Kidney glomerular epithelial cell (primary cell): ENCODE measurements around the gene PRRG1.
"Not testable (repeated sequence)": the region's sequence is repeated elsewhere in the genome, so short reads cannot be mapped to it uniquely, and the experiment has no call there.

Source experiments
- DNase-seq: peaks from one replicate; lab custom pipeline; 2025; lab: John Stamatoyannopoulos, UW

The PRRG1 gene

DNA sequence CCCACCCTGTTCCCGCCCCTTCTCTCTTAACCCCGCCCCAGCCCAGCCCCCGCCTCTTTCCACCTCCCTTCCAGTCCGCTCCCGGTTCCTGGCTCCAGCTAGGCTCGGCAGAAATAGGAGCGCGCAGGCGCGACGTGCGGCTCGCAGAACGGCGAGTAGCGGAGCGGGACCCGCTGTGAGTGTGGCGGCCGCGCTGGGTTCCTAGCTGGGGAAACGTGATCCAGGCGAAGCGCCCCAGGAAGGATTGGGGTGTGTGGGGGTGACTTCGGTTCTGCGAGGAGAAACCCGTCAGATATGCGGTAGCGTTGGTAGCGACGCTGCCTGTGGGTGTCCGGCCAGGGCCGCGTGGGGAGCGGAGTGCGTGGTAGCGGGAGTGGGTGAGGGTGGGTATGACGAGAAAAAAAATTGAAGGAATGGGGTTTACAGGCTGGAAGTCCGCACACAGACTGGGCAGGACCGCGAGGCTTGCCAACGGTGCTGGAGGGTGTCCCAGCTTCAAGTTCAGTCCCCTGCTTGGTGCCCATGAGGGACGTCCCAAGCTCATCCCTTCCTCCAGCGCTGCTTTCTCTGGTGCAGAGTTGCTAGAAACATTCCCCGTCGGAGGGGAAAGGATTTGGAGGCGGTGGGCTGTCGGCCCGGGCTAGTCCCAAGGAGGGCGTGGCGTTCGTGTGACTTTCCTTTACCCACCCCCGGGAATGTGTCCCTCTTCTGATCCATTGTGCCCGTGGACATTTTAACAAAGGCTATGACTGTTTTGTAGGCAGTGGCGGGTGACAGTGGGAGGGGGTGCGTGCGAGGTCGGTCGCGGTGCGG is at the start of gene PRRG1:
Gene PRRG1, plus strand, starts transcription at position 144 of the 813 bp plus-strand sequence. CDS start 56,886 bp downstream, outside the sequence.
- peak; percentile 47 for DNase-seq

DNA sequence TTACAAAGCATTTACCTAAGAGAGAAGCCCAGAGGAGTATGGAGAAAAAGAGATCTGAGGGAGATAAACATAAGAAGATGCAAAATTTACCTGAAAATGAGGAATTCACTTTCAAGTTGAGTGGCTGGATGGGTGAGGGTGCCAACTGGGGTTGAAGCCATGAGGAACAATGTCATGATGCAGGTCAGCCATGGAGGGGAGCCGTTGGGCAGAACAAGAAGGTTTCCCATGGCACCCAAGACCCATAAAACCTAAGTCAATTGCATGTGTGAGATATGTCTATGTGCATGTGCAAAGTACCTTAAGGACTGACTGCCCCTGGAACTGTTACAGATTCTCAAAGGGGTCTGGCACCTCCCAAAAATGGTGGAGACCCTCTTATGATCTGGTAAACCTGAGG is 46.6 kb upstream of the PRRG1 start:
- DNase-seq, result no peak

DNA sequence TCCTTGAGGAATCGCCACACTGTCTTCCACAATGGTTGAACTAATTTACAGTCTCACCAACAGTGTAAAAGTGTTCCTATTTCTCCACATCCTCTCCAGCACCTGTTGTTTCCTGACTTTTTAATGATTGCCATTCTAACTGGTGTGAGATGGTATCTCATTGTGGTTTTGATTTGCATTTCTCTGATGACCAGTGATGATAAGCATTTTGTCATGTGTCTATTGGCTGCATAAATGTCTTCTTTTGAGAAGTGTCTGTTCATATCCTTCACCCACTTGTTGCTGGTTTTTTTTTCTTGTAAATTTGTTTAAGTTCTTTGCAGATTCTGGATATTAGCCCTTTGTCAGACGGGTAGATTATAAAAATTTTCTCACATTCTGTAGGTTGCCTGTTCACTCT is 43.9 kb upstream of the PRRG1 start:
- DNase-seq, result not testable (repeated sequence)

DNA sequence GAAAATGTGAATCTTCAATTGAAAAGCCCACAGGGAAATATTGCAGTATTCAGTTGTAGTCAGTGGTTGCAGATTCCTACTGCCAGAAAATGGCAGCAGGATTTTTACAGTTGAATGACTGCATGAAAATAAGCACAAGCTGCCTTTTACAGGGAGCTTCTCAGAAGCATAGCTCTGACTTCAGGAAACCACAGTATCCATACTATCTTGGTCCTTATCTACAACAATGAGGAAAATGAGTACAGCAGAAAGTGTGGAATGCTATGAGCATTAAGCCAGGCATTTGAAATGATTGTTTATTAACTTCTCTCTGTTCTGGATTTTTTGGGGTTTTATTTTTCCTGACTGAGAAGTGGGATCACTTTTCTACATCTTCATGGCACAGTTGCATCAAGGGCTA is 34.6 kb upstream of the PRRG1 start:
- peak; percentile 42 for DNase-seq

DNA sequence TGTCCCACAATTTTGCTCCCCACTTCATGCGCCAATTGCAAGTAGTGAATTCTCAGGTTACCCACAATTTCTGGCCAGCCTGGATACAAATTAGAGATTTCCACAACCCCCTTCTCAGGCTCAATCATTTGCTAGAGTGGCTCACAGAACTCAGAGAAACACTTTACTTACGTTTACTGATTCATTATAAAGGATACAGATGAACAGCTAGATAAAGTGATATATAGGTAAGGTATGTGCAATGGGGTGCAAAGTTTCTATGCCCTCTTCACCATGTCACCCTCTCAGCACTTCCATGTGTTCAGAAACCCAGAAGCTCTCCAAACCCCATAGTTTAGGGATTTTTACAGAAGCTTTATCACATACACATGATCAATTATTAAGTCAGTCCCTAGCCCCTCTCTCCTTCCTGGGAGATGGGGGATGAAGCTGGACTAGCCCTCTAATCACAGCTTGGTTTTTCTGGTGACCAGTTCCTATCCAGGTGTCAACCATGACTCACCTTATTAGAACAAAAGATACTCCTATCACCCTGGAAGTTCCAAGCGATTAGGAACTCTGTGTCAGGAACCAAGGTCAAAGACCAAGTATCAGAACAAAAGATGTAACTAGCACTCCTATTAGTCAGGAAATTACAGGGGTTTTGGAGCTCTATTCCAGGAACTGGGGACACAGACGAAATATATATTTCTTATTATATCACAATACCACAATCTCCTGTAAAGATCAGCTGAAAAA is 33.5 kb upstream of the PRRG1 start:
- DNase-seq, result no peak

DNA sequence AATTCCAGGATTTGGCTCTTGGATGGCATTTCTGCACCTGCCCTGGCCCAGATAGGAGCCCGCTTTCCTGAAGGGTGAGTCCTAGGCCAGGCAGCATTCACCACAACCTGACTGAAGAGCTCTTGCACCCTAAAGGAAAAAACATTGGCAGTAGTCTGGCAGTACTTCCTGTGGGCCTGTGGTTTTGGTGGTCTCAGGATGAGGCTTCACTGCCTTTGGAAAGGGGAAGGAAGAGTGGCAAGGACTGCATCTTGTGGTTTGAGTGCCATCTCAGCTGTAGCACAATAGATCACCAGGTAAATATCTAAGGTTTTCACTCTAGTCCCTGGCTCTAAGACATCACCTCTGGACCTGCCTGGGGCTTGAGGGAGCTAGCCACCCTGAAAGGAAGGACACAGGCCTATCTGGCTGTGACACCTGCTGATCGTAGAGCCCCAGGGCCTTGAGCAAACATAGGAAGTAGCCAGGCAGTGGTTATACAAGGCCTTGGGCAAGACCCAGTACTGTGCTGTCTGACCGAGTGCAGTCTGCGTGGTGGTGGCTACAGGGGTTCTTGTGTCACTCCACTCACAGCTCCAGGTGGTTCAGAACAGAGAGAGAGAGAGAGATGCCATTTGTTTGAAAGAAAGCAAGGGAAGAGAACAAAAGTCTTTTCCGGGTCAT is 28.5 kb upstream of the PRRG1 start:
- no peak for DNase-seq

DNA sequence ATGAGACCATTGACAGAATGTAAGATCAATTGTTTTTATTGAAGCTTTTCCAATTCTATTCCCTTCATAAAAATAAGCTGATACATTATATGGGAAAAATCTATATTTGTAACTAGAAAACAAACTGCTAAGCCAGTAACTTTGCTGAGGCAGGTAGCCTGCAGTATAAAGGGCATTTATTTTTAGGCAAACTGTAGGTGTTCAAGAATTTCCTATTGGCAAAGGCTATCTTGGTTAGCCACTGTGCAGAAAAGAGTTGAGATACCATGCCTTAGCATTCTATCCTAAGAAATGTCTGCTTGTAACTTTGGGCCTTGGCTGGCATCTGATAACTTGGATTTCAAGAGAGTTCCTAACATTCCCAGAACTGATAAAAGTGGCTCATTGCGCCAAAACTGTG is 18.5 kb upstream of the PRRG1 start:
- no peak for DNase-seq

DNA sequence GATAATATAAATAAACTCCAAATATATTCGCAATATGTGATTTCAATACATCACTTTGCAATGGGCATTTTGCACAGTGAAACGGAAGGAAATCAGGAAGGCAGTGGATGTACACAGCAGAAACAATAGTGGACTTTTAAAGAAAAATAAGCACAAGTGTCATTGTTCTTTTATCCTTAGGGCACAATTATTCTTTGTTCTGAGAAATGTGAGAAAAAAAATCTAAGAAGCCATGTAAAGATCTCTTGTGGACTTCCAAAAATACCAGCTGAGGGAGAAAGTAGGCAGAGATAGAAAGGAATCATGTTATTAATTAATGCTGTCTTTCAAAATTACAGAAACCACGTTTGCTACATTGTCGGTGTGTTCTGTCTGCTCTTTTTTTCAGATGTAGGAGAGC is 17.6 kb upstream of the PRRG1 start:
- no peak for DNase-seq

DNA sequence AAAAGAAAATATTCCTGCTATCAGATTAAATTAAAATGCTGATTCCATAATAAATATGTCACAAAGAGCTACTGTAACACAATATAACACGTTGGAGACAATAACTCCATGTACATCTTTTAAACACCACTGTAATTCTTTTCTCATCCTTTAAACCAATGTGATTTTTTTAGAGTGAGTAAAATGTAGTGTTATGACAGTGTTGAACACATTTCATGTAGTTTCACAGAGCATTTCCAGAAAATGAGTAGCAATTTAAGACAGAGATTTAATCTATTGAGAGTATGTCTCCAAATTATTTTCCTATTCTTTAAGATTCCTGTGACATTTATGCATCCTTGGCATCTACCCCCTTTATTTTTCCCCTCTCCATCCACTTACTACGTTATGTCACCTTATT is 17.1 kb upstream of the PRRG1 start:
- DNase-seq, result no peak

DNA sequence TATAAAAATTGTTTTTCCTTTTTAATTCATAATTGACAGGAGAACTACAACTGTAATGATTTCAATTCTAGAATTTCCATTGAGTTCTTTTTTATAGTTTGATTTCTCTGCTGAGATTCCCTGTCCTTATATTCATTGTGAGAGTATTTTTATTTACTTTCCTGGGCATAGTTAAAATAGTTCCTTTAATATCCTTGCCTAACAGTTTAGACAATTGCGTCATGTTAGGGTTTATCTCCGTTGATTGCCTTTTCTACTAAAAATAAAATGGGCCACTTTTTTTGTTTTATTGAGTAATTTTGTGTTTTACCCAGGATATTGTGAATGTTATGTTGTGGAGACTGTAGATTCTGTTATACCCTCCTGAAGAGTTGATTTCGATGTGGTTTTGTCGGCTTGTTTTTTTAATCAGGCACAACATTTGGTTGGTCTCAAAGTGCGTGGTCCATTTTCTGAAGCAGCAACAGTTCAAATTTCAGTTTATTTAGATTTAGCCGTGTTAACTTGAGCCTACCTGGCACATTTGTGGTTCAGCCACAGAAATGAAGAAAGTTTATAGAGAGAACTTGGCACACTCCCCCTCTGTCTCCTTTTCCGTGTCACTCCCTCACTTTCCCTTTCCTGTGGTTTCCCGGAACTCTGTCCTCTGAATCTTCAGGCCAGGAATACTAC is 16.0 kb upstream of the PRRG1 start:
- DNase-seq, result no peak

DNA sequence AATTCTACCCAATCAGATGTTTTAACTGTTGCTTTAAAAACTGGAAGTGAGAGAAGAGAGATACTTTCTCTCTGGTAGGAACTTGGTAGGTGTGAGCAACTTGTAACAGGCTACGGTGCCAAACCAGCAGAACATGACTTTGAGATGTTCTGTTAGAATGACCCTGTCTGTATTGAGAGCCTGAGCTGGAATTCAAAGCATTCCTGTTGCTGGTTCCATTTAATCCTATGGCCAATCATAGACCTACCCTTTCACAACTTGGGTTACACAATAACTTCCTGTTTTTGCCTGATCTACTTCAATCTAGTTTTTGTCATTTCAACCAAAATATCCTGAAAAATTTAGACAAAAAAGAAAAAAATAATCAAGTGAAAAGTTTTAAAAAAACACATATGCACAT is 1.7 kb upstream of the PRRG1 start:
- peak; percentile 37 for DNase-seq

DNA sequence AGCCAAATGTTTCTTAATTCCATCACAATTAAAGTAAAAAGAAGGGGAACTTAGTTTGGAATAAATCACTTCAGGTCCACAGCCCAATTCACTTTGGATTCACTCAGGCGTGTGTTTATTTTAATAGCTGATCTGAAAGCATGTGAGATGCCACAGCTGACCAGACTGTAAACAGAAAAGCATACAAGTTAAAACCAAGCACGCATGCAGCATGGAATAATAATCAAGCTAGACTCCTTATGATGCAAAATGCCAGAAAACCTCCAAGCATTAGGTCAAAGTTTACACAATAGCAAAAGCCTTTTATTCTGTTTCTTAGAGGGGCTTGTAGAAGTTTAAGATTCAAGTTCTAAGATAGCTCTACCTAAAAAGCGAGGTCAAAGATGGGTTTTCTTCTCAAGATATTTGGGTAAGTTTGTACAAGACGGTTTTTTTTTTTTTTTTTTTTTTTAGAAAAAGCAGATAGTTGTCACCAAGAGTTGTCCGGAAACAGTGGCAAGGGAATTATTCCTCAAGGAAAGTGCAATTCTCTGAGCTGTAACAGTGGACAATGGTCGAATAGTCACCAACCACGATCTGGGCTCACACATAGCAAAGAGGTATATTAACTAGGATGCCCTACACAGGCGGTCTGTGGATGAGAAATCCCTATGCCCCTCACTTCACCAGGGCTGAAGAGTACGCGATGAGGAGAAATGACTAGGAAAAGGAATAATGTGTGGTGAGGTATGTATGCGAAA is 763 bp upstream of the PRRG1 start:
- DNase-seq, result peak; percentile 29

DNA sequence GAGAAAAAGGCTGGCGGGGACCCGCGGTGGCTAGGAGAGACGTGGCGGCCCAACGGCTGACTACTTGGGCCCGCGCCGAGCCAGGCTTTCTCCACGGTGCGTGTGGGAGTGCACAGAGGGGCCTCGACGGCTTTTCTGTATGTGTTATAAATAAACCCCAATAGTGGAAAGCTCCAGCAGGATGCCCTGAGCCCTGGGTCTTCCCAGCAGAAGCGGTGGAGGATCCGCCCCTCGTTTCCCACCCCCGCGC is 268 bp upstream of the PRRG1 start:
- no peak for DNase-seq

DNA sequence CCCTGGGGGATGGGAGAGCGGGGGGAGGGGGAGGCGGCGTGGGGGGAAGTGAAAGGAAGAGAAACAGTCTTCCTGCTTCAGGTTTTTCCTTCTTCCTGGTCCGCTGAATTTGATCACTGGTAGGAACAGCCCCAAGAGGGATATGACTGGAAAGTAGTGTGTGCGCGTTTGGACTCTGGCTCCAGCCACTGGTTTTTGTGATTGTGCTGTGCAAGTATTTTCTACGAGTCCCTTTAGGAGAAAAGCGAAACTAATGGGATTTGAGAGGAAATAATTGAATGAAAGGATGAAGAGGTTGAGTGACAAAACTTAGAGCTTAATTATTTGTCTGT is 836 bp downstream of the PRRG1 start:
- no peak for DNase-seq

DNA sequence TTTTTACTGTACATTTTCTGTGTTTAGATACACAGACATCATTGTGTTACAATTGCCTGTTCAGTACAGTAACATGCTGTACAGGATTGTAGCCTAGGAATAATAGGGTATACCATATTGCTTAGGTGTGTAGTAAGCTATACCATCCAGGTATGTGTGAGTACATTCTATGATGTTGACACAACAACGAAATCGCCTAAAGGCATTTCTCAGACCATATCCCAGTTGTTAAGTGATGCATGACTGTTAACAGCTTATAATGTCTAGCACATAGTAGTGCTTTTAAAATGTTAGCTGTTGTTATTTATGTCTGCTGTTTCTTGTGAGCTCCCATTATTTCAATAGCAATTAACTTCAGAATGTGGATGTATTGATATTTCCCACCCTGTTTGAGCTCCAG is 4.5 kb downstream of the PRRG1 start:
- no peak for DNase-seq

DNA sequence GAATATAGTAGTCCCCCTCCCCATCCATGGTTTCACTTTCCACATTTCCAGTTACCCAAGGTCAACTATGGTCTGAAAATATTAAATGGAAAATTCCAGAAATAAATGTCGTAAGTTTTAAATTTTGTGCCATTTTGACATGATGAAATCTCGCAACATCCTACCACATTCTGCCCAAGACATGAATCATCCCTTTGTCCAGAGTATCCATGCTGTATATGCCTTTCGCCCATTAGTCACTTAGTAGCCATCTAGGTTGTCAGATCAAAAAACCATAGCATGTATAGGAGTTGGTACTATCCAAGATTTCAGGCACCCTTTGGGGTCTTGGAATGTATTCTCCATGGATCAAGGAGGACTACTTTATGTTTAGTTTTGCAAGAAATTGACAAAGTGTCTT is 8.3 kb downstream of the PRRG1 start:
- no peak for DNase-seq

DNA sequence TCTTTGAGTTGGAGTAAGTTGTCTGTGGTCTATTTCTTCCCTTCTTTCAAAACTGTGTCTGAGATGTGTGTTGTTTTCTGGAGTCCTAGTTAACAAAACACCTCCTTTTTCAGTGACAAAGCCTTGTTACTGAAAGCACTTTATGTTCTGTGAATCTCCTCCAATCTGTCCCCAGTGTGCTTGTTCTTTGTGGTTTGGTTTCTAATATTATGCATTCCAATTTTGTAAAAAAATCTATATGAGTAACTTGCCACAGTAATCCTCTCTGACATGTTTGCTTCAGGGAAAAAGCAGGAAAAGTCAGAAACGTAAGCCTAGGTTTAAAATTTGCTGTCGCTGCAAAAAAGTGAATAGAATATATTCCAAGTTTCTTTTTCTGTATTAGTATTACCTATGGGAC is 12.4 kb downstream of the PRRG1 start:
- DNase-seq, result no peak

DNA sequence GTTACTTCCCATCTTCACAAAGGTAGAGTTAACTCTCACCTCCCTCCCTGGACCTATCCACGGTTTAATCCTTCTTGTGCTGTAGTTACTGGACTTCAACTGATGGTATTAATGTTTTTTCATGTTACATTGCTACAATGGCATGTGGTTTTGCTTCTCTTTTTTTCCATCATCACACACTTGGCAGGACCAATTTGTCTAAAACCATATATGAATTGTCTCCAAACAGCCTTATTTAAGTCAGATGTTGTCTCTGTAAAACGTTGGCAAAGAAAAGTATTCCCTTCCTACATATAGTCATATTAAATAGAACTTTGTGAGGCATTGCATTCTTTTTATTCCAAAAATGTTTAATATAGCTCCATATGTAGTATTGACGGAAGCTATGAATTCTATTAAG is 15.5 kb downstream of the PRRG1 start:
- DNase-seq, result no peak

DNA sequence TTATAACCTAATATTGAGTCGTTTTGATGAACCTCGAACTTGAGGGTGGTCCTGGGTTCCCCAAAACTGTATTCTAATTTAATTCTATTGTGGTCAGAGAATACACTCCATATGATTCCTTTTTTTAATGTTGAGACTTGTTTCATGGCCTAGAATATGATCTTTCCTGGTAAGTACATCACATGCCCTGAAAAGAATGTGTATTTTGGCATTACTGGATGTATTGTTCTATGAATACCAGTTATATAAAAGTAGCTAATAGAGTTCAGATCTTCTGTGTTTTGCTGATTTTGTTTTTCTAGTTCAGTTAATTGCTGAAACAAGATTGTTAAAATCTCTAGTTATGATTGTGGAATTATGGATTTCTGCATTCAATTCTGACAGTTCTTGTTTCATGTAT is 18.8 kb downstream of the PRRG1 start:
- DNase-seq, result no peak

DNA sequence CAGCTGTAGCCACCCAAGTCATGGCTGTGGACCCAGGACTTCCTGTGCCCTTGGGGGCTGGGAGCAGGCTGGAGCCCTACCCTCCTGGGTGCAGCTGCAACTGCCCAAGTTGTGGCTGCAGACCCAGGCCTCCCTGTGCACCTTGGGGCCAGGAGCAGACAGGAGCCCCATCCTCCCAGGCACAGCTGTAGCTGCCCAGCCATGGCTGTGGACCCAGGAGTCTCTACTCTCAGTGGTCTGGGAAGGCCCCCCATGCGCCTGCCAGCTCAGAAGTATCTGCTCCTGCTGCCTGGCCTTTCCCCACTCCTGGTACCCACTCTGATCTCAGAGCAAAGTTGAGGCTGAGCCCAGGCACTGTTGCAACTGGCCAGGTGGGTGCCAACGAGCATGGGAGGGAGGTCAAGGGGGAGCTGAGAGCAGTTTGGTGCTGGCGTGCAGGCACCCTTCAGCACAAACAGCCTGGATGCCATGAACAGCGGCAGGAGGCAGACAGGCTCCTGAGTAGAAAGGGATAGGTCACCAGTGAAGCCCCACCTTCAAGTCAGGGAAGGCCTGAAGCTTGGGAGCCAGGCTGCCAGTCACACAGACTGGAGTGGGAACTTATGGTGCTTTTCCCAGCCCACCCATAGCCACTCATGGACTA is 21.5 kb downstream of the PRRG1 start:
- DNase-seq, result no peak

DNA sequence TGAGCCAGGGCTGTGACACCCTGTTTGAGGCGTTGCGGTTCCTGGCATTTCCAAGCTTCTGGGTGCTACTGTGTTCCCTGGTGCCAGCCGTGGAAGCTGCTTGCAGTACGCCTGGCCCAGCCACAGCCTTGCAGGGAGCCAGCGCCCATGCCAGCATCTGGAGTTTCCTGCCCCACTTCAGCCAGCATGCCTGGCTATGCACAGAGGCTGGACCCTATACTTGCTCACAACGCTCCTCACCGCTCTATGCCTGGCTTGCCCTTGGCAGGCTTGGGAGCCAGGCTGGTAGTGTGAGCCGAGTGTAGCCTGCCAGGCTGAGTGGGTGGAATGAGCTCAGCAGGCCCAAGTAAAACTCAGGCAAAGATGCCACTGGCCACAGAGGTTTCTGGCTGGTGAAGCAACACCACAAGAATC is 22.4 kb downstream of the PRRG1 start:
- no peak for DNase-seq

DNA sequence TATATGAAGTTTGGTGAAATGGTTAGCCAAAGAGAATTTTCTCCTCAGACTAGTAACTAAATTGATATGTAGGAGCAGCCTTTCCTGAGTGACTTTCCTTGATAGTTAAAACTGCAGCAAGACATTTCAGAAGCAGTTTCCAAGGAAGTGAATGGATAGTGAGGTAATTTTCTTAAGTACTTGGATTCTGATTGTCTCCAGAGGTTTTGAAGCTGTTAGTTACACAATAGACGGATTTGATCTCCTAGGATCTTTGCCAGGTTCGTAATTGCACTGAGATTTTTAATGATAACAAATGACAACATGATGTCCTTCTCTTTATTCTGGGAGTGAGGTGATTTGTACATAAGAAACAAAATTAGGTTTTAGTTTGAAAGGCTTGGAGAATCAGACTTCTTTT is 29.2 kb downstream of the PRRG1 start:
- DNase-seq, result no peak
